Sigmoid colon (tissue), 7 donors: ENCODE data around the gene ADORA2A. TPM values are rescaled to one million over a fixed set of nuclear protein-coding genes. Genes with fewer than 3 reads are reported as not detected.

Experiments used
- DNase-seq: peaks from one replicate; pipeline ENCODE4 v3.0.0-alpha.2; 2019
- H3K27ac ChIP-seq, 4 donors: fragments of 200-600 bp; sonication (generic); one replicate each; pipeline ENCODE4 v1.5.1; 2016 to 2019; ENCODE audit warnings: mild to moderate bottlenecking in 1 of 4
- H3K27me3 ChIP-seq, 3 donors: fragments of 200-600 bp; sonication (generic); one replicate each; pipeline ENCODE4 v1.5.1; 2019; ENCODE audit warnings: mild to moderate bottlenecking in 1 of 3
- H3K36me3 ChIP-seq, 4 donors: fragments of 200-600 bp; sonication (generic); one replicate each; pipeline ENCODE4 v1.5.1; 2016 to 2019
- H3K4me1 ChIP-seq, 4 donors: fragments of 200-600 bp; sonication (generic); one replicate each; pipeline ENCODE4 v1.5.1; 2017 to 2019
- H3K4me3 ChIP-seq, 4 donors: fragments of 200-600 bp; sonication (generic); one replicate each; pipeline ENCODE4 v1.5.1; 2017 to 2019; ENCODE audit warnings: mild to moderate bottlenecking in 2 of 4, moderate library complexity in 1 of 4
- H3K9me3 ChIP-seq, 4 donors: fragments of 200-600 bp in 3 of 4; sonication (generic) in 3 of 4; one replicate each; pipeline versions ENCODE4 v1.5.1 to v1.6.1; 2013 to 2019
- EP300 ChIP-seq, 4 donors: sonication (generic); formaldehyde crosslinking; IDR thresholded peaks; one replicate each; pipeline ENCODE4 v1.6.1; 2017; ENCODE audit warnings: antibody characterized with exemption in 4 of 4
- POLR2A ChIP-seq, 2 donors: fragments of 450-650 bp; IDR thresholded peaks; one replicate each; pipeline ENCODE4 v1.6.1; 2016; ENCODE audit warnings: antibody characterized with exemption in 2 of 2, mild to moderate bottlenecking in 2 of 2, moderate library complexity in 2 of 2
- POLR2AphosphoS5 ChIP-seq, 4 donors: sonication (generic); formaldehyde crosslinking; IDR thresholded peaks; one replicate each; pipeline ENCODE4 v1.6.1; 2017; ENCODE audit warnings: antibody characterized with exemption in 4 of 4
- WGBS, 2 donors: extraction: QIAGEN DNeasy Blood & Tissue Kit; methylation state at CpG; one replicate each; pipeline ENCODE4 v1.1.7; 2013; 5-methylcytosine and 5-hydroxymethylcytosine counted together
- intact Hi-C: fragments of 100-400 bp; cut with DNase I; formaldehyde crosslinking; loops from one replicate; pipeline ENCODE4 v1.15.1; 2023
- polyA plus RNA-seq, 3 donors: library from polyadenylated mRNA; stranded (reverse); fragments of 200-250 nt; gene quantifications; one replicate each; pipeline ENCODE4 v1.2.3, GENCODE V29; 2013
- total RNA-seq, 4 donors: library from RNA; depleted of rRNA; stranded (reverse); fragments of >200 nt; gene quantifications; one replicate each; pipeline ENCODE4 v1.1.0, GENCODE V29; 2016
- TF ChIP-seq, protein P1 (sequence below), 4 experiments: fragments of 450-650 bp in 3 of 4; fragments of 200-600 bp in 1 of 4; IDR thresholded peaks; one replicate each; pipeline ENCODE4 v1.5.1; 2016 to 2019; ENCODE audit warnings: antibody characterized with exemption in 4 of 4, mild to moderate bottlenecking in 3 of 4, moderate library complexity in 2 of 4
- donor health status: healthy with polysubstance abuse.
- donor health status: Bipolar disorder and iron deficiency.
- donor health status: healthy.

The ADORA2A gene
- total and polyA plus RNA-seq, 7 donors, result 1.2 to 9.3 (median 3.0) TPM

DNA sequence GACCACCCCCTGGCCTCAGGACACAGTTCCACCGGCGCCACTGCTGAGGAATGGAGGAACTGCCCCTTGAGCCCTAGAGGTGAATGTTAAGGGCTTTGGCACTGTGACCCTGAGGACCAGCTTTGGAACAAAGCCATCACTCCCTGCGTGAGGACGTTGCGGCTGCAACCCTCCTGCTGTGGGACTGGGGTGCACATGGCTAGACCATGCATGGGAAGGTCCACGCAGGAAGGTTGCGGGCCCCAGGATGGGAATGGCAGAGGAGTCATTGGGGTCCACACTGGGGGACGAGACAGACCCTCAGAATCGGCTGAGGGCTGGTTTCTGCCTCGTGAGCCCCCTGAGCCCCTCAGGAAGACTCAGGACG, 6.4 kb upstream of the ADORA2A start:
- no peak overlapping the region for H3K27ac ChIP-seq
- no peaks in the 10 kb centered on the region for H3K9me3 ChIP-seq
- TF ChIP-seq EP300 (IDR thresholded peaks at IDR 0.05), result no peak
- TF ChIP-seq POLR2A (IDR thresholded peaks at IDR 0.05), result no peak
- peak in 1 of 4 donors; percentile 13 for TF ChIP-seq POLR2AphosphoS5 (IDR thresholded peaks at IDR 0.05)
- TF ChIP-seq, protein P1, sequence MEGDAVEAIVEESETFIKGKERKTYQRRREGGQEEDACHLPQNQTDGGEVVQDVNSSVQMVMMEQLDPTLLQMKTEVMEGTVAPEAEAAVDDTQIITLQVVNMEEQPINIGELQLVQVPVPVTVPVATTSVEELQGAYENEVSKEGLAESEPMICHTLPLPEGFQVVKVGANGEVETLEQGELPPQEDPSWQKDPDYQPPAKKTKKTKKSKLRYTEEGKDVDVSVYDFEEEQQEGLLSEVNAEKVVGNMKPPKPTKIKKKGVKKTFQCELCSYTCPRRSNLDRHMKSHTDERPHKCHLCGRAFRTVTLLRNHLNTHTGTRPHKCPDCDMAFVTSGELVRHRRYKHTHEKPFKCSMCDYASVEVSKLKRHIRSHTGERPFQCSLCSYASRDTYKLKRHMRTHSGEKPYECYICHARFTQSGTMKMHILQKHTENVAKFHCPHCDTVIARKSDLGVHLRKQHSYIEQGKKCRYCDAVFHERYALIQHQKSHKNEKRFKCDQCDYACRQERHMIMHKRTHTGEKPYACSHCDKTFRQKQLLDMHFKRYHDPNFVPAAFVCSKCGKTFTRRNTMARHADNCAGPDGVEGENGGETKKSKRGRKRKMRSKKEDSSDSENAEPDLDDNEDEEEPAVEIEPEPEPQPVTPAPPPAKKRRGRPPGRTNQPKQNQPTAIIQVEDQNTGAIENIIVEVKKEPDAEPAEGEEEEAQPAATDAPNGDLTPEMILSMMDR (IDR thresholded peaks at IDR 0.05), result no peak
- peaks cover 4 to 43% (median 20%) of the 10 kb centered on the region in 3 donors for H3K27me3 ChIP-seq
- intact Hi-C loops, result loop anchor here (5.0 to 10.0 kb wide), 2 partner anchors 101 to 334 kb away; no protein-coding TSS in a partner anchor
- H3K36me3 ChIP-seq, result peaks cover 0 to 12% (median 5%) of the 10 kb centered on the region in 4 donors
- no peak for DNase-seq
- peaks cover 0 to 17% (median 15%) of the 10 kb centered on the region in 4 donors for H3K4me1 ChIP-seq
- no peak overlapping the region for H3K4me3 ChIP-seq
- 54 to 76% methylated on average over 11 of the region's 11 CpGs for WGBS, 2 donors

DNA sequence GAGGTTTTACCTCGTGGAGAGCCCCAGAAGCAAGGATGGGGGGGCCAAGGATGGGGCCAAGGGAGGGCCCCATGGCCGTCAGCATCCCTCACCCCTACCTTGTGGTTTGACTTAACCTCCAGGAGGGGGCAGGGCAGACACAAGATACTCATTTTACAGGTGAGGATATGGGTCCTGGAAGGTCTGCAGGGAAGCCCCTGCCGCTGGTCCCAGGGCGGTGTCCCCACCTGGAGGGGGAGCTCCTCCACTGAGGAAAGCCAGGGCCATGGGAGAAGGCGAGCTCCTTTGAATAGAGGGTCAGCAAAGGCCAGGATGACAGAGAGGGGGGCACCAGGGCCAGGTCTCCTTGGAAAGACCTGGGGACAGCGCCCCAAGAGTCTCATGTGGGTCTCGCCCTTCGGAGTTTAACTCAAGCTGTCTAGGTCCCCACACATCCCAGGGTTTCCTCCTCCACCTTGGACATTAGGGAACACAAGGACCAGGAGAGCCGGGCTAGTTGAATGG, 5.9 kb upstream of the ADORA2A start:
- peaks cover 4 to 43% (median 20%) of the 10 kb centered on the region in 3 donors for H3K27me3 ChIP-seq
- H3K27ac ChIP-seq, result no peak overlapping the region
- no peaks in the 10 kb centered on the region for H3K9me3 ChIP-seq
- H3K4me1 ChIP-seq, result peaks cover 0 to 17% (median 15%) of the 10 kb centered on the region in 4 donors
- intact Hi-C loops, result loop anchor here (5.0 to 10.0 kb wide), 2 partner anchors 101 to 333 kb away; no protein-coding TSS in a partner anchor
- H3K36me3 ChIP-seq, result peaks cover 0 to 7% (median 2%) of the 10 kb centered on the region in 4 donors
- no peak for TF ChIP-seq EP300 (IDR thresholded peaks at IDR 0.05)
- TF ChIP-seq POLR2AphosphoS5 (IDR thresholded peaks at IDR 0.05), result no peak
- TF ChIP-seq, protein P1 (IDR thresholded peaks at IDR 0.05), result no peak
- TF ChIP-seq POLR2A (IDR thresholded peaks at IDR 0.05), result no peak
- WGBS, 2 donors, result 34 to 52% methylated on average over 9 of the region's 9 CpGs
- no peak for DNase-seq
- H3K4me3 ChIP-seq, result no peak overlapping the region

DNA sequence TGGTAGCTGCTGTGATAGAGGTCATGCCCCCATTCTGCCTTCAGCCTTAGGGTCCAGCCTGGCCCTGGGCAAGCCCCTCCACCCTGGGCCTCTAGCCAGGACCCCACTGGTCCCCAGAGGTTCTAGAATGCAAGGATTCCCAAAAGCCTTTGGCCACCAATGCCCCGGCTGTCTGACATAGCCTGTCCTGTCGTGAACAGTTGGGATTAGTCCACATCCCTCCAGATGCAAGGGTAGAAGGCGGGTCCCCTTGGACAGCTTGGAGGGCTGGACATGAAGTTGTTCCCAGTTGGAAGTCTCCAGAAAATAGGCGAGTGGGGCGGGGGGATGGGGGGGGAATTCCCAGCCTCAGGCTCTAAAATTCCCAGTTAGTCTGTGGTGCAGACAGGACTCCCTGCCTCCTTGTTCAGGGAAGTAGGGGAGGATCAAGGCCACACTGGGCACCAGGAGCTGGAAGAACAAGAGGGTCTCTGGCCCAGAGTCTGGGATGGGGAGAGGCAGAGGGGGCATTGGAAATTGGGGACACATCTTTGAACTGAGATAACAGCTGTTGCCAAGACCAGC, 5.2 kb upstream of the ADORA2A start:
- intact Hi-C loops, result loop anchor here (2.0 to 10.0 kb wide), 3 partner anchors 81 to 333 kb away; no protein-coding TSS in a partner anchor
- Histone ChIP-seq H3K4me3 (no peak overlapping the region), H3K27ac (no peak overlapping the region), H3K4me1 (peaks cover 0 to 17% (median 15%) of the 10 kb centered on the region in 4 donors), H3K27me3 (peaks cover 4 to 43% (median 20%) of the 10 kb centered on the region in 3 donors), H3K9me3 (no peaks in the 10 kb centered on the region), H3K36me3 (peaks cover 0 to 7% (median 0%) of the 10 kb centered on the region in 4 donors)
- DNase-seq, result no peak
- 70 to 76% methylated on average over 5 of the region's 5 CpGs for WGBS, 2 donors
- no peak for TF ChIP-seq EP300 (IDR thresholded peaks at IDR 0.05)
- no peak for TF ChIP-seq POLR2AphosphoS5 (IDR thresholded peaks at IDR 0.05)
- TF ChIP-seq POLR2A (IDR thresholded peaks at IDR 0.05), result no peak
- TF ChIP-seq, protein P1 (IDR thresholded peaks at IDR 0.05), result no peak

DNA sequence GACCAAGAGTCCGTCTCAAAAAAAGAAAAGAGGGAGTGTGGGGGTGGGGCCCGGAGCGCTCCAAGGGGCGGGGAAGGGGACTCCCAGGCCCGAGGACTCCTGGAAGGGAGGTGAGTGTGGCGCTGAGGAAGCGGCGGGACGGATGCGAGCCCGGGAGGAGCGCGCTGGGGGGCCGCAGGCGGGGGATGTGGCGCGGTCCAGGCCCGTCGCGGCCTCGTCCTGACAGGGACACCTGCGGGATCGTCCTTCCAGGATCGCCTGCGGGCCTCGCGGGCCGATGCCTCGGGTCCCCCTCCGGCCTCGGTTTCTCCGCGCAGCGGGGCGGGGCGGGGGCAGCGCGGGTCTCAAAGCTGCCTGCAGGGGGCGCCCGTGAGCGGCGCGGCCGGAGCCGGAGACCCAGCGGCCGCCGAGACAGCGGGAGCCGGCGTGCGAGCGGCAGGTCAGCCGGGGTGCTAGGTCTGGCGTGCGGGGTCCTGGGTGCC, 3.8 kb upstream of the ADORA2A start:
- TF ChIP-seq POLR2AphosphoS5 (IDR thresholded peaks at IDR 0.05), result no peak
- TF ChIP-seq, protein P1 (IDR thresholded peaks at IDR 0.05), result peak in 2 of 4 experiments; percentile 53 to 91
- no peak overlapping the region for H3K27ac ChIP-seq
- DNase-seq, result peak; percentile 72
- no peaks in the 10 kb centered on the region for H3K36me3 ChIP-seq
- H3K4me3 ChIP-seq, result peak overlapping the region; percentile 16 to 55 (median 47)
- peaks cover 0 to 17% (median 15%) of the 10 kb centered on the region in 4 donors for H3K4me1 ChIP-seq
- 1 to 2% methylated on average over 56 of the region's 56 CpGs for WGBS, 2 donors
- no peaks in the 10 kb centered on the region for H3K9me3 ChIP-seq
- intact Hi-C loops, result loop anchor here (2.0 to 10.0 kb wide), 3 partner anchors 79 to 331 kb away; no protein-coding TSS in a partner anchor
- peaks cover 4 to 43% (median 20%) of the 10 kb centered on the region in 3 donors for H3K27me3 ChIP-seq
